Mesothelial cell of epicardium (in vitro differentiated cells): ENCODE data around the gene SNAP23. TPM values are rescaled to one million over a fixed set of nuclear protein-coding genes. Genes with fewer than 3 reads are reported as not detected.

Experiments used
- DNase-seq, 2 experiments: peaks; one replicate each; pipeline ENCODE4 v3.0.0; 2021; ENCODE audit warnings: low spot score in 2 of 2; ENCODE audit not compliant: unreplicated experiment in 2 of 2
- H3K27ac Mint-ChIP-seq: 2 replicates; pipeline ENCODE4 v1.8.0; 2021; ENCODE audit warnings: mixed read lengths
- H3K27me3 Mint-ChIP-seq: 2 replicates; pipeline ENCODE4 v1.8.0; 2021; ENCODE audit warnings: low read depth, mixed read lengths
- H3K36me3 Mint-ChIP-seq: 2 replicates; pipeline ENCODE4 v1.8.0; 2021; ENCODE audit warnings: mixed read lengths
- H3K4me1 Mint-ChIP-seq: 2 replicates; pipeline ENCODE4 v1.8.0; 2021; ENCODE audit warnings: mixed read lengths
- H3K4me3 Mint-ChIP-seq: 2 replicates; pipeline ENCODE4 v1.8.0; 2021; ENCODE audit warnings: mild to moderate bottlenecking, moderate library complexity, mixed read lengths
- H3K9me3 Mint-ChIP-seq: 2 replicates; pipeline ENCODE4 v1.8.0; 2021; ENCODE audit warnings: mixed read lengths
- CTCF ChIP-seq: fragments of 200-600 bp; sonication (generic); IDR thresholded peaks from one replicate; pipeline ENCODE4 v1.5.0; 2021; ENCODE audit warnings: antibody characterized with exemption; ENCODE audit not compliant: unreplicated experiment
- total RNA-seq: library from RNA; stranded (reverse); gene quantifications from 3 replicates; pipeline ENCODE4 v1.2.1, GENCODE V29; 2021

SNAP23 gene
- total RNA-seq, 1 donor from 2014 or later, result 57.1 TPM

- Mint-ChIP-seq H3K27me3 (no peaks in the 10 kb centered on the region), H3K27ac (peak overlapping the region; percentile 99), H3K4me3 (peak overlapping the region; percentile 95), H3K9me3 (no peaks in the 10 kb centered on the region), H3K4me1 (peaks cover 21% of the 10 kb centered on the region), H3K36me3 (peaks cover 2% of the 10 kb centered on the region)
- no peak for DNase-seq
- no peak for TF ChIP-seq CTCF
Measured at GRCh38 chr15:42490291-42490670, 5.2 kb upstream of the SNAP23 start.

GRCh38 chr15:42490671-42491538, 4.5 kb upstream of the SNAP23 start, which contains the start of gene ZNF106:
TSS of gene ZNF106 (minus strand) at chr15:42491141. CDS start at chr15:42472289, 18,852 bp downstream.
- Mint-ChIP-seq H3K27ac (peak within 1 kb of the TSS; percentile 99), H3K9me3 (no peaks in the 10 kb centered on the region), H3K4me3 (peak within 1 kb of the TSS; percentile 95), H3K4me1 (peaks cover 26% of the 10 kb centered on the region), H3K27me3 (no peaks in the 10 kb centered on the region), H3K36me3 (peaks cover 2% of the 10 kb centered on the region)
- peak; percentile 80 to 93 for DNase-seq
- no peak for TF ChIP-seq CTCF

GRCh38 chr15:42491539-42492225, 3.8 kb upstream of the SNAP23 start:
- Mint-ChIP-seq H3K27ac (peak overlapping the region; percentile 99), H3K36me3 (peaks cover 2% of the 10 kb centered on the region), H3K27me3 (no peaks in the 10 kb centered on the region), H3K4me1 (peaks cover 34% of the 10 kb centered on the region), H3K9me3 (no peaks in the 10 kb centered on the region), H3K4me3 (peak overlapping the region; percentile 95)
- no peak for TF ChIP-seq CTCF
- no peak for DNase-seq

GRCh38 chr15:42493679-42494078, 1.8 kb upstream of the SNAP23 start:
- H3K4me3 Mint-ChIP-seq, result peak overlapping the region; percentile 1
- no peaks in the 10 kb centered on the region for H3K9me3 Mint-ChIP-seq

GRCh38 chr15:42494998-42495360, 455 bp upstream of the SNAP23 start:
- H3K27me3 Mint-ChIP-seq, result no peaks in the 10 kb centered on the region
- no peaks in the 10 kb centered on the region for H3K9me3 Mint-ChIP-seq
- H3K4me3 Mint-ChIP-seq, result peak overlapping the region; percentile 98
- H3K27ac Mint-ChIP-seq, result peak overlapping the region; percentile 99
- peaks cover 40% of the 10 kb centered on the region for H3K4me1 Mint-ChIP-seq
- H3K36me3 Mint-ChIP-seq, result no peaks in the 10 kb centered on the region
- no peak for DNase-seq
- TF ChIP-seq CTCF, result no peak

More at GRCh38 chr15:42493679-42494078, 1.8 kb upstream of the SNAP23 start:
- no peaks in the 10 kb centered on the region for H3K36me3 Mint-ChIP-seq
- DNase-seq, result no peak
- peak overlapping the region; percentile 39 for H3K27ac Mint-ChIP-seq
- no peaks in the 10 kb centered on the region for H3K27me3 Mint-ChIP-seq
- TF ChIP-seq CTCF, result no peak
- peaks cover 38% of the 10 kb centered on the region for H3K4me1 Mint-ChIP-seq
